ENCODE data around the gene MYO6.

GRCh38 chr6:75933387-75933975, 184.4 kb downstream of the MYO6 start:
- TF ChIP-seq EZH2 (IDR thresholded peaks at IDR 0.05; ENCODE audit: insufficient read depth, poor library complexity, severe bottlenecking), result no peak
- no peak for TF ChIP-seq EZH2phosphoT487 (IDR thresholded peaks at IDR 0.05; ENCODE audit: insufficient read depth, low read depth)
